GM21529 (cell line): ENCODE measurements around the gene KLHL41.
A peak's percentile ranks its signal among the peaks of the same experiment; 100 is the strongest.
"Not testable (repeated sequence)": the region's sequence is repeated elsewhere in the genome, so short reads cannot be mapped to it uniquely, and the experiment has no call there.

Experiments
- ATAC-seq: cut with Tn5 transposase; IDR thresholded peaks from one replicate; pipeline ENCODE4 v1.9.1; 2021; ENCODE audit not compliant: unreplicated experiment

Gene KLHL41

GRCh38 chr2:169507698-169508097 is 1.8 kb upstream of the KLHL41 start:
- ATAC-seq, result no peak

GRCh38 chr2:169509955-169510354 is 453 bp downstream of the KLHL41 start:
- ATAC-seq, result no peak

DNA sequence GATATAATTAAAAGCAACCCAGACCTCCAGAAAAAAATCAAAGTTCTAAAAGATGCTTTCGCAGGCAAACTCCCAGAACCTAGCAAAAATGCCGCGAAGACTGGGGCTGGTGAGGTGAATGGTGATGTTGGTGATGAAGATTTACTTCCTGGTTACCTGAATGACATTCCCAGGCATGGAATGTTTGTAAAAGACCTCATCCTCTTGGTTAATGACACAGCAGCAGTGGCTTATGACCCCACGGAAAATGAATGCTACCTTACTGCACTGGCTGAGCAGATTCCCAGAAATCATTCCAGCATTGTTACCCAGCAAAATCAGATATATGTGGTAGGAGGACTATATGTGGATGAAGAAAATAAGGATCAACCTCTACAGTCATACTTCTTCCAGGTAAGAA is 994 bp downstream of the KLHL41 start:
- ATAC-seq, result no peak

DNA sequence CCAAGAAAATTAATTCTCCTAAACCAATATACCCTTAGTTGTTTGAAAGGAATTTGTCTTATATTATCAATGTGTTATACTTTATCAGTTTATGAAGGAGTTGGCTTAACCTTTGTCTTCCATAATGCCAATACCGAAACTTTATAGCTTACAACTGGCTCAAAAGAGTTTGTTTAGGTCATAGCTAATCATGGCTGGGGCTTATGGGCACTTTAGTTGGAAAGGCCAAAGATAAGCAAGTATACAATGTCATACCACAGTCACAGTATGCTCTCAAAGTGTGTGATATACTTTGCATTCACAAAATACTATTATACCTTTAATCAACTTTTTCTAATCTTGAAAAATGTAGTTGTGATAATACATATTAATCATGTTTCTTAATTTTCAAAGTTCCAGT is 2.3 kb downstream of the KLHL41 start:
- no peak for ATAC-seq

GRCh38 chr2:169512525-169512924 is 3.0 kb downstream of the KLHL41 start:
- ATAC-seq, result no peak

- no peak for ATAC-seq
Measured at GRCh38 chr2:169513094-169513493, 3.6 kb downstream of the KLHL41 start.

DNA sequence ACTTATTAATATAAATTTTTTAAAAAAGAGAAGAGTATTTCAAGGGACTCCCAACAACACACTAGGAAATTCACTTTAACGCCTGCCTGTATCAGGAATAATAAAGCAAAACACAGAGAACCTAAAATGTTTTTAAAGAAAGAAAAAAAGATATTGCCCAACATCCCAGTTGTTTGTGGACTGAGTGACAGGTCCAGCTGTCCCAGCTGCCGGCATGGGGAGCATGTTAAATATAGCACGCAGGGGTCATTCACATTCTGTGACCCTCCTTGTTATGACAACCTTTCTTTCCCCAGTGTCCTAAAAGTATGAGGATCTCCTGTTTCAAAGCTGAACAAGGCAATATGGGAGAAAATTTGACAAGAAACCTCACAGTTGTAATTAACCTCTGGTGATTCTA is 4.4 kb downstream of the KLHL41 start:
- ATAC-seq, result no peak

DNA sequence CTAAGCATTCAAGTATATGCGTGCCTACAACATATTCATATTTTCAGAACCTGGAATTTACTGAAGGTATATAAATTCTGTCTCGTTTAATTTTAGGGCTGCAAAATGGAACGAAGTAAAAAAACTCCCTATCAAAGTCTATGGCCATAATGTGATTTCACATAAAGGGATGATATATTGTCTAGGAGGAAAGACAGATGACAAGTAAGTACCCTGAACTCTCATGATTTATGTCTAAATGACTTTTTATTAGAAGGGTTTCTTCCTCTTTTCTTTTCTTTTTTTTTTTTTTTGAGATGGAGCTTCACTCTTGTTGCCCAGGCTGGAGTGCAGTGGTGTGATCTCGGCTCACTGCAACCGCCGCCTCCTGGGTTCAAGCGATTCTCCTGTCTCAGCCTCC is 5.3 kb downstream of the KLHL41 start:
- ATAC-seq, result not testable (repeated sequence)

- ATAC-seq, result not testable (repeated sequence)
Measured at GRCh38 chr2:169516488-169516995, 7.0 kb downstream of the KLHL41 start.

- no peak for ATAC-seq
Measured at GRCh38 chr2:169520896-169521295, 11.4 kb downstream of the KLHL41 start.

GRCh38 chr2:169523681-169524080 is 14.2 kb downstream of the KLHL41 start:
- ATAC-seq, result no peak

- ATAC-seq, result no peak
Measured at GRCh38 chr2:169525434-169525833, 15.9 kb downstream of the KLHL41 start.

DNA sequence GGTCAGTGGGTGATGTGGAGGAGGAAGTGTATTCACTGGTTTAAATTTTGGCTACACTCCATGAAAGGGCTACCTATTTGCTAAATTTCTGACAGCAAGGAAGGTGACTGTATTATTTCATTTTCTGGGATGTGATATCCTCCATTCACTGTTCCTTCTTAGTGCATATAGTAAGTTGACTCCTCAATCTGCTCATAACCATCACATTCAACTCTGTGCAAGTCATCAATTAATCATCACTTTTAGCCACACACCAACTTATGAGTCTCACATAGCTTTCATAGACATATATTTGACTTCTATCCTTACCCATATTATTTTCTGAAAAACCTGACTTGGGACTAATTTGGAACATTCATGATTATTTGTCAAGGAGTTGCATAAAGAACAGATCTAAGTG is 16.9 kb downstream of the KLHL41 start:
- ATAC-seq, result no peak

- peak; percentile 96 for ATAC-seq
Measured at GRCh38 chr2:169528271-169528701, 18.8 kb downstream of the KLHL41 start.

DNA sequence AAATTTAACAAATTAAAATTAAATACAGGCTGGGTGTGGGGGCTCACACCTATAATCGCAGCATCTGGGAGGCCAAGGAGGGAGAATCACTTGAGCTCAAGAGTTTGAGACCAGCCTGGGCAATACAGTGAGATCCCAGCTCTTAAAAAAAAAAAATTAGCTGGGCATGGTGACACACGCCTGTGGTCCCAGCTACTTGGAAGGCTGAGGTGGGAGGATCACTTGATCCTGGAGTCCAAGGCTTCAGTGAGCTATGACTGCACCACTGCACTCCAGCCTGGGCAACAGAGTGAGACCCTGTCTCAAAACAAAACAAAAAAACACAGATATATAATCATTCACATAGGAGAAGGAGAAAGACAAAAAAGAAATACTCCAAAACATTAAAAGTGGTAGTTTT is 30.0 kb downstream of the KLHL41 start:
- ATAC-seq, result not testable (repeated sequence)

DNA sequence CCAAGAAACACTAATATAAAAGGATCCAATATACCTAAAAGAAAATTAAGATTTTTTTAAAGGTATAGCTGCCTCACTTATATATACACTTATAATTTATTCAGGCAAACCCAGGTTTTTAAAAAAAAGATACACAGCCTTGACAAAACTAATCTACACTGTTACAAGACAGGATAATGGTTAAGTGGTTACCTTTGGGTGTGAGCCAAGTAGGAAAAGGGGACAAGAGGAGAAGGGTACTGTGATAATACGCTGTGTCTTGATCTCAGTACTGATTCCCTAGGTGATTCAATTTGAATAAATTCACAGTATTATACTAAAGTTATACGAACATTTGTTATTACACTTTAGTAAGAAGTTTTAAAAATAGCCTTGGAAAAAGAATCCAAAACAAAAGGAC is 30.6 kb downstream of the KLHL41 start:
- ATAC-seq, result no peak

DNA sequence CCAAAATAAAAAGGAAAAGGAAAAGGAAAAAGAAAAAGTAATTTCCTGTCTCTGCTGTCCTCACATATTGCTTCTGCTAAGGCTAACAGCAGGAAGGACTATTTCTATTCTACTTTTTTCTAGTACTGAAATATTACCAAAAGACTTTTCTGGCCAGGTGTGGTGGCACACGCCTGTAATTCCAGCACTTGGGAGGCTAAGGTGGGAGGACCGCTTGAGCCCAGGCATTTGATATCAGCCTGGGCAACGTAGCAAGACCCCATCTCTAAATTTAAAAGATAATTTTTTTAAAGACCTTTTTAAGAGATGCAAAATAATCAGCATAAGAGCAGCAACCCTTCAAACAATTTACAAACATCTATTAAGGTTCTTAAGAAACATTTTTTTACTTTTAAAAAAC is 32.9 kb downstream of the KLHL41 start:
- ATAC-seq, result no peak

DNA sequence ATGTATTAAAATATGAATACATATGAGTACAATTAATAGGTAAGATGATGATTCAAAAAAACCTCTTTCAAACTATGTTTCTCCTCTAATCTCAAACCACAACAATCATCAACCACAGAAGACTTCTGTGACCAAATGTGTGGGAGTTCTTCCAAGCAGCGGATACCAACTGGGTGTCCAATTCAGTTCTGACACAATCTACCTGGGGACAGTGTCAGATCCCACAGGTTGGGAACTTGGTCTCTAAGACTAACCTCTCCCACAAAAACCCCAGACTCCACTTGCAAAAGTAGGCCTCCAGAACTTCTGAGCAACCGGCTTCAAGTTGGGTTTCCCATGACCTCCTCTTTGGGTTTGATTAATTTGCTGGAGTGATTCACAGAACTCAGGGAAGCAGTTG is 37.3 kb downstream of the KLHL41 start:
- ATAC-seq, result no peak

- ATAC-seq, result no peak
Measured at GRCh38 chr2:169561364-169561763, 51.9 kb downstream of the KLHL41 start.

DNA sequence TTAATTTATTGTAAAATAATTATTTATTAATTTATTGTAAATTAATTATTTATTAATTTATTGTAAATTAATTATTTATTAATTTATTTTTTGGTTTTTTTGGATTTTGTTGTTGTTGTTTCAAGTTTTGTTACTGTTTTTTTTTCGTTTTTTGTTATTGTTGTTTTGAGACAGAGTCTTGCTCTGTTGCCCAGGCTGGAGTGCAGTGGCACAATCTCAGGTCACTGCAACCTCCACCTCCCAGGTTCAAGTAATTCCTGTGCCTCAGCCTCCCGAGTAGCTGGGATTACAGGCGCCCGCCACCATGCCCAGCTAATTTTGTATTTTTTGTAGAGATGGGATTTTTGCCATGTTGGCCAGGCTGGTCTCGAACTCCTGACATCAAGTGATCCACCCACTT is 52.6 kb downstream of the KLHL41 start:
- not testable (repeated sequence) for ATAC-seq

- ATAC-seq, result no peak
Measured at GRCh38 chr2:169562519-169562918, 53.0 kb downstream of the KLHL41 start.

DNA sequence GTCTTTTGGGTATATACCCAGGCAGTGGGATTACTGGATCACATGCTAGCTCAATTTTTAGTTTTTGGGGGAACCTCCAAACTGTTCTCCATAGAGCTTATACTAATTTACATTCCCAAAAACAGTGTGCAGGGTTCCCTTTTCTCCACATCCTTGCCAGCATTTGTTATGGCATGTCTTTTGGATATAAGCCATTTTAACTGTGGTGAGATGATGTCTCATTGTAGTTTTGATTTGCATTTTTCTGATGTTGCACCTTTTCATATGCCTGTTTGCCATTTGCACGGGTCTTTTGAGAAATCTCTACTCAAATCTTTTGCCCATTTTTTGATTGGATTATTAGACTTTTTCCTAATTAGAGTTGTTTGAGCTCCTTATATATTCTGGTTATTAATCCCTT is 56.2 kb downstream of the KLHL41 start:
- ATAC-seq, result no peak

- ATAC-seq, result no peak
Measured at GRCh38 chr2:169569948-169570347, 60.4 kb downstream of the KLHL41 start.

DNA sequence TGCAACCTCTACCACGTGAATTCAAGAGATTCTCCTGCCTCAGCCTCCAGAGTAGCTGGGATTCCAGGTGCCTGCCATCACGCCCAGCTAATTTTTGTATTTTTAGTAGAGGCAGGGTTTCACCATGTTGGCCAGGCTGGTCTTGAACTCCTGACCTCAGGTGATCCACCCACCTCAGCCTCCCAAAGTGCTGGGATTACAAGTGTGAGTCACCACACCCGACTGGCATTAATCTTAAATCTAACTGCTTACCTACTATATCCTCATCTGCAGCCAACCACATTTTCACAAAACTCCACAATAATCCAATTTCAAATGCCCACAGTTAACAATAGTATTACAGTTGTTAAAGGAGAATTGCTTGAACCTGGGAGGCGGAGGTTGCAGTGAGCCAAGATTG is 61.2 kb downstream of the KLHL41 start:
- ATAC-seq, result not testable (repeated sequence)
